NCI-H1048 (cell line): Measurements from ENCODE around the gene ULK4.

Experiments
- DNase-seq: peaks from one replicate; lab custom pipeline; 2025; lab: John Stamatoyannopoulos, UW

Gene ULK4

DNA sequence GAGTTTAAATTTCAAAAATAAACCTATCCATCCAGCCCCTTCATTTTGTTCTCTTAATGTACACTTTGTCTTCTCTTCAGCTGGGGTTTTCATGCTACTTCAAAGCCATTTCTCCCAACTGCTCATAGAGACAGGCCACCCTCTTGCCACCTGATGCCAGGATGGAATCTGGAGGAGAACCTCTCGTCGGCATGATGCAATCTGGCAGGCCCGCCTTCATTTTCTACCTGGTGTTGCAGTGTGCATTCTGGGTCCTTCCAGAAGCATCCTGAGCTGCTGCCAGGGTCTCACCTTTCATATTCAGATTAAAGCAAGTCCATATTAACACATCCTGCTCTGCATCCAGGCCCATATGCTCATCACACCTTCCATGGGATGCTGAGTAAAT is 701.8 kb downstream of the ULK4 start:
- DNase-seq, result no peak

- DNase-seq, result no peak
Observed at GRCh38 chr3:41259449-41260062, 702.3 kb downstream of the ULK4 start.

DNA sequence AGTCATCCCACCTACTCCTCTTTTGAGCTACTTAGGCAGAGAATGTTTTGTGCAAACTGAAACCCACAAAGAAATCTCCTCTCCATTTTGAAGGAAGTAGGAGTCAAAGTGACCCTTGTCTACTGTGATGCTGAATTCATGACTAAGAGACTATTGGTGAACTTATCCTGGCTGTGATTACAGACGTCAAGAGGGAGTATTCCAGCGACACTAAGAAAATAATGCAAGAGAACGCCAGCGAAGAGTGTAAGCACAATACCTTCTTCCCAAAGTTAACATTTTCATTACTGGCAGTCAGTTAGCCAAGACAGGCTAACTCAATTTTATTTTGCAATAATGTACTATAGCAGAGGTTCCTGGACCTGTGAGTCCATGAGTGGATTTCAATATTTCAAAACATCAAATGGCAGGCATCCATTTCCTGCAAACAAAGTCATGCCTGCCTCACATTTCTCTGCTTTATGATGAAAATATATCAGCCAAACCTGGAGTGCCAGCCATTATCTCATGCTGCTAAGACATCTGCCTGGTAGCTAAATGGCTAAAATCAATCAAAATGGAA is 703.6 kb downstream of the ULK4 start:
- DNase-seq, result no peak

DNA sequence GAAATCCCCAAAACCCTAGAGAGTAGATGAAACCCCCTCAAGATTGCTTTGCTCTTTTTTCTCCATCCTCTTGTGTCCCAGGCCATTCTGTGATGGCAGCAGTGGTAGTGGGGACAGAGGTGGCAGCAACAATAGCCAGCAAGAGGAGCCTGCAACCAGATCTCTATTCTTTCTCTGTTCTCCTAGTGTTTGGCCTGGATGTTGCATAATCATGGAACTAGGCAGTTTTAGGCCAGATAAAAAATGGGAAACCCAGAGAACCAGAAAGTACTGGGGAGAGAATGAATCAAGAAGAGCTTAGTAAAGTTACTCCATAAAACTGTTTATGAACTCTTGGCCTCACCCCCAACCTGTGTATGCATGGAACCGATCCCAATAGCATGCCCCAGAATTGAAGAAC is 710.3 kb downstream of the ULK4 start:
- DNase-seq, result no peak

DNA sequence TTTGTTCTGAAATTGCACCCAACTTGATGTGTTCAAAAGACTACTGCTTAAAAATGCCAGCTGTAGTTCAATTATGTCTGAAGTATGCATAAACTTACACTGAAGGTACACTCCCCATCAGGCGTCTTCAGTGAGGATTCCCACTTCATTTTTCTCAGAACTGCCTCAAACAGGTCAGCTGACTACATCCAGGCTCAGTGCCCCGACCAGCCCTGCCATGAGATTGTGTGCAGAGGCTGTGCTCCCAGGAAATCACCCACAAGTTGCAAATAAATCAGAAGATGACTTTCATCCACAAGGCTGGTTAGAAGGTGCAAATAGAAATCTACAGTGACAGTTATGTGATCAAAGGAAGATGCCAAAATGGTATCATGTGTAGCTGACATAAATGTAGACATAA is 711.1 kb downstream of the ULK4 start:
- no peak for DNase-seq

GRCh38 chr3:41249318-41249717 is 712.6 kb downstream of the ULK4 start:
- no peak for DNase-seq

DNA sequence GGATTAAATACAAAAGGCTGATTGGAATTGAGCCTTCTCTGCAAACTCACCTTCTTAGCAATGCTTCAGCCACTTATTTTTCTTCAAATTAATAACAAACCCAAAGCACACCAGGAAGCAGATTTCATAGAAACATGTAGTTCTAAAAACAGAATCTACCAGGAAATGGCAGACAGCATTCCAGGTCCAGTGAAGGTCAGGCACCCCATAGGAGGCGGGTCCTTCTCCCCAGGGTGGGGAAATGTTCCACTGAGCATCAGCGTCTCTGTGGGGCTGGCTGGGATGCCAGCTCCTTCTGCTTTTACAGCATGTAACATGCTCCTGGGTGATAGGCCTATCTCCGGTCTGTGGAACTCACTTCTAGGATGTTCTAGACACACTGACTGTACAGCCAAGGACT is 713.4 kb downstream of the ULK4 start:
- DNase-seq, result no peak

- no peak for DNase-seq
Observed at GRCh38 chr3:41247055-41248004, 714.6 kb downstream of the ULK4 start.

- DNase-seq, result no peak
Observed at GRCh38 chr3:41244620-41245336, 717.1 kb downstream of the ULK4 start.

DNA sequence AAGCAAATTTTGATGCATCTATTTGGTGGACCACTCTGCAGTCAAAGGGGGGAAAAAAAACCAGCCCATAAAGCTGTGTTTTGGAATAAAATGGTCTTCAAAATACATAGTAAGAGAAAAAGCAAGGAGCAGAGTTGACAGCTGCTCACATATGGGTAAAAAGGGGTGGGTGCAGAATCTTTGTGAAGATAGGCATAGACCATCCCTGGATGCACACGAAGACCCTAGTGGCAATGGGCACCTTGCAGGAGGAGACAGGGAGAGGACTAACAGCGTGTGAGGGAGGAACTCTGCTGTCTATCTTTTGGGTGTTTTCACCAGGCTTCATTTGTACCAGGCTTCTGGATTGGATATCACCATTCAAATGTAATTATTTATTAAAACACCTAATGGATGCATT is 718.7 kb downstream of the ULK4 start:
- no peak for DNase-seq

GRCh38 chr3:41241800-41242571 is 719.9 kb downstream of the ULK4 start:
- no peak for DNase-seq

GRCh38 chr3:41241161-41241560 is 720.7 kb downstream of the ULK4 start:
- DNase-seq, result no peak

- DNase-seq, result no peak
Observed at GRCh38 chr3:41239587-41239986, 722.3 kb downstream of the ULK4 start.

- DNase-seq, result no peak
Observed at GRCh38 chr3:41237907-41238306, 724.0 kb downstream of the ULK4 start.

DNA sequence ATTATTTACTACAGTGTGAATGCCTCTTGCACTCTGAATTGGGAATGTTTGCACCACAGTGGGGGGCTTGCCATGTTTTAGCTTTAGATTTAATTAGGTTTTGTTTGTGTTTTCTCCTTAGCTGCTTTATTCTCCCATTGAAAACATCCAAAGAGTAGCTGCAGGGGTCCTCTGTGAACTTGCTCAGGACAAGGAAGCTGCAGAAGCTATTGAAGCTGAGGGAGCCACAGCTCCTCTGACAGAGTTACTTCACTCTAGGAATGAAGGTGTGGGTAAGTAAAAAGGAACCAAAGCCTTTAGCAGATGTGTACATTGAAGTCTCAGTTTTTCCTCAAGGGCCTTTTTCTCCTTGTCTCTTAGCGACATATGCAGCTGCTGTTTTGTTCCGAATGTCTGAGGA is 725.7 kb downstream of the ULK4 start:
- no peak for DNase-seq

- no peak for DNase-seq
Observed at GRCh38 chr3:41234823-41235721, 726.8 kb downstream of the ULK4 start.

- DNase-seq, result no peak
Observed at GRCh38 chr3:41224120-41224806, 737.6 kb downstream of the ULK4 start.

- DNase-seq, result no peak
Observed at GRCh38 chr3:41223691-41224090, 738.2 kb downstream of the ULK4 start.

DNA sequence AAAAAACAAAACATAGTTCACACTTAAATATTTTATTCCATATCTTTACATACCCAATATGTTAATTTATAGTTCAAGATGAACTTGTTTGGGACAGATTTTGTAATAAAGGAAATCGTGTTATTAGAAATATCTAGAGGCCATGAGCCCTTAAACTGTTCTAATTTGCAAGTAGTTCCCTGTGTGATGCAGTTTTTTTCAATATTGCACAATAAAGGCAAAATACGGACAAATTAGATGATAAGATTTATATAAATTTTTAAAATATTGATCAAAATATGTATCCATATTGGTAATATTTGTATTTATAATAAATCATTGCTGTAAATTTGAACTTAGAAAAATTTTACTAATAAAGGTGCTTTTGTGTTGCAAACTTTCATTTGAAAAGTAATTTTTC is 738.8 kb downstream of the ULK4 start:
- no peak for DNase-seq

DNA sequence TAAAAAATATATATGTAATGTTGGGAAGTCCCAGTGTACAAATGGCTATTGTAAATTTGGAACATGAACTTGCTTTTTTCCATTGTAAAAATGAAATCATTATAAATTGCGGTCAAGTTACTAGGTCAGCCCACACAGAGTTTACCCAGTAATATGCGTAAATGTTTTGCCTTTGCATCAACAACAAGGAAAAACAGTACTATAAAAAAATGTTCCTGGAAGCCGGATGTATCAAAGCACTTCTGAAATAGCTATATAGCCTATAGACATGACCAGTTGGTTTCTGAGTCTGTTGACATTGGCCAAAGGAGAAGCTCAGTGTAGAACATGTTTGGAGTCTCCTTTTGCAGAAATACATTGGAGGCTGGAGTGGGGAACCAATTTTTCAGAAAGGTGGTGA is 739.4 kb downstream of the ULK4 start:
- no peak for DNase-seq
